ENCODE data around the gene RGS3. TPM values are rescaled to one million over a fixed set of nuclear protein-coding genes. Genes with fewer than 3 reads are reported as not detected.

Gene RGS3
- 18.8 to 25.8 TPM (median 19.9 TPM) in 5 replicates for total RNA-seq (2022; extraction: Qiagen RNA extraction)

GRCh38 chr9:113463418-113464285, at the start of gene RGS3:
RGS3 (plus strand) TSS chr9:113463727; CDS start chr9:113463803, 76 bp downstream.

Other genes starting within 250 kb of the RGS3 start
- 15.6 to 17.7 TPM (median 16.4 TPM) in 5 replicates for gene FKBP15, start 242.4 kb upstream of the RGS3 start, total RNA-seq (2022; extraction: Qiagen RNA extraction)
- 18.6 to 21.1 TPM (median 19.8 TPM) in 5 replicates for gene SLC31A1, start 242.2 kb upstream of the RGS3 start, total RNA-seq (2022; extraction: Qiagen RNA extraction)
- 41.8 to 59.3 TPM (median 45.5 TPM) in 5 replicates for gene CDC26, start 188.2 kb upstream of the RGS3 start, total RNA-seq (2022; extraction: Qiagen RNA extraction)
- 52.7 to 56.0 TPM (median 54.4 TPM) in 5 replicates for gene PRPF4, start 188.1 kb upstream of the RGS3 start, total RNA-seq (2022; extraction: Qiagen RNA extraction)
- gene RNF183, start 160.4 kb upstream of the RGS3 start, total RNA-seq (2022; extraction: Qiagen RNA extraction) = 0.08 TPM in 1 of 5 replicates, not detected in the others
- 1.0 to 1.4 TPM (median 1.1 TPM) in 5 replicates for gene WDR31, start 123.5 kb upstream of the RGS3 start, total RNA-seq (2022; extraction: Qiagen RNA extraction)
- 0.15 TPM in 1 of 5 replicates, not detected in the others for gene BSPRY, start 114.2 kb upstream of the RGS3 start, total RNA-seq (2022; extraction: Qiagen RNA extraction)
- gene HDHD3, start 86.7 kb upstream of the RGS3 start, total RNA-seq (2022; extraction: Qiagen RNA extraction) = 18.5 to 26.2 TPM (median 22.2 TPM) in 5 replicates
- 13.2 to 16.3 TPM (median 15.3 TPM) in 5 replicates for gene ALAD, start 62.4 kb upstream of the RGS3 start, total RNA-seq (2022; extraction: Qiagen RNA extraction)
- 99.2 to 118 TPM (median 108 TPM) in 5 replicates for gene POLE3, start 53.1 kb upstream of the RGS3 start, total RNA-seq (2022; extraction: Qiagen RNA extraction)
- 0.45 to 0.73 TPM (median 0.57 TPM) in 5 replicates for gene C9orf43, start 53.0 kb upstream of the RGS3 start, total RNA-seq (2022; extraction: Qiagen RNA extraction)